GM18519 (cell line): ENCODE data around the gene C1QTNF9B.
A peak's percentile ranks its signal among the peaks of the same experiment; 100 is the strongest.
"Not testable (repeated sequence)": the region's sequence is repeated elsewhere in the genome, so short reads cannot be mapped to it uniquely, and the experiment has no call there.

ENCODE experiments used
- ATAC-seq: cut with Tn5 transposase; IDR thresholded peaks from one replicate; pipeline ENCODE4 v1.9.1; 2021; ENCODE audit warnings: mild to moderate bottlenecking, moderate library complexity; ENCODE audit not compliant: unreplicated experiment, low FRiP score

The C1QTNF9B gene

DNA sequence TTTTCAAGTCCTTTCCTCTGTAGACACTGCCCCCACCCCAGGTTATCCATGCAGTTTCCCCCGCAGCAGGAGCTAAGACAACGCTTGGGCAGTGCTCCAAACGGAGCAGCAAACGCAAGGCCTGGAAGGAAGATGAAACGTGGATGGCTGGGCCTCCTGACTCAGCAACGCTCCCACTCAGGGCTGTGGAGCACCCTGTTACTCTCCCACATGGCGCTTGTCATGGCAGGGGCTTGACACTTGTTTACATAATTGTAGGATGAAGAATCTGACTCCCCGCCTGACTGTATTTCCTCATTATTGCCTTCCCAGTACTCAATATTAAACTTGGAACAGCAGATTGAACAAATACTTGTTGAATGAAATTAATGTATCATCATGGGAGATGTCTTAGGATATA, 799 bp upstream of the C1QTNF9B start:
- ATAC-seq, result no peak

DNA sequence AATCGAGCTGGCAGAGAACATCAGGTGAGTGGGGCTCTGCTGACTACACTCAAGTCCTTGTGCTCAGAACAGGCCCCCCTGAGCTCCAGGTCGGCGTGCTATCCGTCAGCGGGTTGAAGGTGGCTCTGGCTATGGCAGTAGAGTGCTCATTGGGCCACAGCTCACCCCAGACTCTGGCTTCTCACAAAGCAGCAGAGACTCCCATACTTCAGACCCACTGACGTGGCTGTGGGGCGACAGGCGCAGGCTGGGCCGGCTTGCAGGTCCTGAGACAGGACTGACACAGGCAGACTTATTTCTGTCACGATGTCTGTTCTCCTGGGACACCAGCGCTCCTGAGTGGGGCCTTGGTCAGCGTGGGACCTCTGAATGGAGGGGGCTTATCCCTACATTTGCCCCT, 2.6 kb downstream of the C1QTNF9B start:
- ATAC-seq, result not testable (repeated sequence)

DNA sequence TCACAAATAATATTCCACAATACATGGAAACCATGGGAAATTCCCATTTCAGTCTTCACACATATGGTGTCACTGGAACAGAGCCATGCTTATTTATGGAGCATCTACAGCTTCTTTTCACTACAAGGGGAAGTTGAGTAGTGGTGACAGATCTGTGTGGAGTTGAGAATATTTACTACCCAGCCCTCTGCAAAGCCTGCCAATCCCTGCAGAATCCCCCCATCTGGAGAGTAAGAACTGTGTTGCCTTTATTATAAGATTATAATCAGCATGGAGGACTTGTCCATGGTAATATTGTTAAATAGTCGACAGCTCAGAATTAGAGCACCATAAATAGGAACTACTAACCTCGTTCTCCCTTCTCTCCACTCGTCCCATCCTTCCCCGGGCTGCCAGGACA, 3.5 kb downstream of the C1QTNF9B start:
- ATAC-seq, result not testable (repeated sequence)

DNA sequence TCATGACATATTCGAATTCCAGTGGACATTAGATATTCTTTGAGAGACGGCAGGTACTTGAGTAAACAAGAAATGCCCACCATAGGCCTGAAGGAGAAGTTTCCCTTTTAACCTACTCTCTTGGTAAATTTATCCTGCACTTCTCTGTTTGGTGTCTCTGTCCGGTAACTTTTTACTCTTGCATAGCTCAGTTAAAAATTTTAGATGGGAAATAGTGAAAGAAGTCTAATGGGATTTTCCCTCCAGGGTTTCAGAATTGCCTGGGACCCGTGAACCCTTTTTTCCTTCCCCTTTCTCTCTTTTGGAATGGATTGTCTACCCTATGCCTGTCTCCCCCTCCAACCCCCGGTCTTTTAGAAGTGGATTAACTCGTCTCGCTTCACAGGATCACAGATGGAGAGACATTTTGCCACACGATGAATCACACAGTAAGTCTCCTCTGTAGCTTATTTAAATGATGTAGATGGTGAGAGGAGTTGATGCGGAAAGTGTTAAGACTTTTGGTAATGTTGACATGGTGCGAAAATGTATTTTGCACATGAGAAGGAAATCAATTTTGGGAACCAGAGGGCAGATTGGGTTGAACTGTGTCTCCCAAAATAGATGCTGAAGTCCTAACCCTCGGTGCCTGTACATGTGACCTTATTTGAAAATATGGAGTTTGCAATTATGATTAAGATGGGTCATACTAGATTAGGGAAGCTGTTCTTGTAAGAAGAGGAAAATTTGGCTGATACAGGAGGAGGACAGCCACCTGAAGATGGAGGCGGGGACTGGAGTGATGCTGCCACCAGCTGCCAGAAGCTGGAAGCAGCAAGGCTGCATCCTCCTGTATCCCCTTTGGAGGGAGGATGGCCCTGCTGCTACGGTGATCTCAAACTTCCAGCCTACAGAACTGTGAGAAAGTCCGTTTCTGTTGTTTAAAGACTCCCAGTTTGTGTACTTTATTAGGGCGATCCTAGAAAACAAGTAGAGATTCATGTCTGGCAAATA, 7.4 kb downstream of the C1QTNF9B start:
- ATAC-seq, result peak; percentile 2

DNA sequence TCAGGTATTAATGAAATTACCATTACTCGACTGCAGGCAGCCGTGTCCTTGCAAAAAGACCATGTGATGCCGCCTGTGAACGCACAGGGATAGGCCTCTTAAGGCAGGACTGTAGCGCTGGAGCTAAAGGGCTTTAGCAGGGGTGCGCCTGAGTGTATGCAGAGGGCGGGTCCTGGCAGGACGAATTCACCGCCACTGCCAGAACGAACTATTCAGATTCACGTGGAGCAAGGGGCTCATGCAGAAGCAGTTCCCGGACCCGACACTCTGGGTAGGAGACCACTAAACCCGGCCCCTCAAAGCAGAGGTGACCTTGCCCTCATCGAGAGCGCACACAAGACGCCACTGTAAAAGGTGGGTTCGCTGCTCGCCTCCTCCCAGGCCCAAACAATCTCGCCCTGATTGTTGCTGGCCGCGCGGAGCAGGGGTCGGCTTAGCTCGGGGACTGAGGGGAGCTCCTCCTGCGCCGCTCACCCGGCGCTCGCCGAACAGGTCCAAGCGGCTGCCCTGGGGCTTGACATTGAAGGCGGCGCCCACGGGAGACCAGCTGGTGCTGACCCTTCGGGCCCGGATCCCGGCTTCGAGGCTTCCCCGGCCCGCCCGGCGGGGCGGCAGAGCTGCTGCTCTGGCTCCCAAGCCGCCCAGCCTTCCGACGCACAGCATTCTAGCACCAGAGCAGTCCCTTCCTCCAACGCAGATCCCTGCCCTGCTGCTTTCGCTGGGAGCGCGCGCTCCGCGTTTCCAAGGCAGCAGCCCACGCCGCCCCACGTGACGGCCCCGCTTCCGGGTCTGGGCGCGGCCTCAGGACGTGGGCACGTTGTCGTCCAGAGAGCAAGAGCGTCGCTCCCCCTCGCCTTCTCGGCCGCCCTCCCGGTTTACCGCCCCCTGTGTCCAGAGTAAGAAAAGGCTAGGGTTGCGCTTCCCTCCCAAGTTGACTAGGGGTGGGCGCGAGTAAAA, 8.4 kb downstream of the C1QTNF9B start, which contains the start of gene MIPEP:
Gene MIPEP (minus strand): TSS at position 743 of the 957 bp plus-strand sequence. CDS start 80 bp downstream, at position 663.
- ATAC-seq, result peak; percentile 85

DNA sequence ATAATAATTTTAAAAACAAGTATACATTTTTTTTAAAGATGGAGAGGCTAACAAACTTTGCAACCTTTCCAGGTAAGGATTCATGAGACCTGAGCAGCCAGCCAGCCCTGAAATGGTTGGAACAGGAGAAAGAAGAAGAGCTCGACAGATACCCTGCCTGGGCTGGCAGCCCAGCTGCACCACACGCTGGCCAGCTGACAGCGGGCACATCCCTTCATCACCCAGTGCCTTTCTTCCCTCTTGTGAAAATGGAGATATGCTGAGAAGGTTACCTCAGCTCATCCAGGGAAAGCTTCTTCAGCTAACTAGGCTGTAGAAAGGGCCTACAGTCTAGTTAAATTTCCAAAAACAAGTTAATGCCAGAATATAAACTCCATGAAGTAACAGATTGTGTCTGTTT, 12.9 kb downstream of the C1QTNF9B start:
- ATAC-seq, result not testable (repeated sequence)

DNA sequence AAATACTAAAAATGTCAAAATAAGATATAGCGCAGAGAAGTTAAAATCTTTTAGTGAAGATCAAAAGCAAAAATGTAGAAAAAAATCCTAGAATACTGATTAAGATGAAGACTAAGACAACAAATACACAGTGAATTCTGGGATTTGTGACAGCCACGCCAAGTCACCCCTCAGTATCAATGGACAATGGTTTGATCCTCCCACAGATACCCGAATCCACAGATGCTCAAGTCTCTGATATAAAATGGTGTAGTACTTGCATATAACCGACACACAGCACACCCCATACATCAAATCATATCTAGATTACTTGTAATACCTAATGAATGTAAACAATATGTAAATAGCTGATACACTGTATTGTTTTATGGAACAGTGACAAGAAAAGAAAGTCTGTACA, 14.0 kb downstream of the C1QTNF9B start:
- no peak for ATAC-seq

DNA sequence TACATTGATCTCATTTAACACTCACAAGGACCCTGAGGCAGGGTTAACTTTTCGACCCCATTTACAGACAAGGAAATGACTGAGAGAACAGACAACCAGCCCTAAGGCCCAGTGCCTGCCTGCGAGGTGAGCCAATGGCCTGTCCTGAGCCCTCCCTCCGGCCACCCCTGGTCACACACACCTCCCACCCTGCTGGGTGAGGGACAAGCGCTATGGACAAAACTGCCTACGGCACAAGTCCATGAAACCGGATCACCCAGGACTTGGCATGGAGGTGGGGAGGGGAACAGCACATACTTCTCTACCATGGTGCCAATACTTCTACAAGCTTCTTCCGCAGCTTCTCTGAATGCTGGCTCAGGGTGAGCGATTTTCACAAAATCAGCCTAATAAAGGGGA, 15.9 kb downstream of the C1QTNF9B start:
- not testable (repeated sequence) for ATAC-seq

DNA sequence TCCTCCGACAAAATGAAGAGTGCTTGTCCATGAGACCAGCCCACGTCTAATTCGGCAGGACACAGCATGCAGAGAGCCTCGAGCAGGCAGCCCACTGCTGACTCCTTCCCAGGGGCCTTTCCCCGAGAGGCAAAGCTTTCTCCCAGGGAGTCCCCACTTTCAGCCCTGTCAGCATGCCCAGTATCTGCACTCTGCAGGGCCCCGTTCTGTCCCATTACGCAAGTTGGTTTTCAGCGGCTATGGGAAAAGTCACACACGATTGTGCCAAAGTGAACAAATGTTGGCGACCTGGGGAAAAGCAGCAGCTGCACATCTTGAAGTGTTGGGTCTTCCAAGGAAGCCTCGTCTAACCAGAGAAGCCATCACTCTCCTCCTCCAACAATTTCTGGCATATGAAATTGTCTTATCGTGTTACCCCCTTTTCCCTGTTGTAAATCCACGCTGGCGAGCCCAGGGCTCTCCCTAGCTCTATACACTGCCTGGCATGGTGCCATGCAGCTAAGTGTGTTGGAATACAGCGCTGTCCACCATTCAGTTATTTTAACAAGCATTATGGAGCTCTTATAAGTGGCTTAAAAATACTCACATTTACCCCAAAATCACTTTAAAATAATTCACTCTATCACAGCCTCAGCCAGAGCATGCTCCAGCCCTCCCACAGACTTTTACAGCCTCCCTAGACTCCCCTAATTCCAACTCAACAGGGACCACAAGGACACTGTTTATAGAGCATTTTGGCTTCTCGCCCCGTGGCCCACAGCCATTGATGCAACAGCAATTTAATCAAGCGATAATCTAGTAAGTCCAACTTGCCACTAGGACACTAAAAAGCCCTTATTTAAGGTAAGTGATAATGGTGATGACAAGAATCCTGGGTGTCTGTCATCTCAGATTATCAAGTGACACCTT, 16.6 kb downstream of the C1QTNF9B start:
- not testable (repeated sequence) for ATAC-seq

DNA sequence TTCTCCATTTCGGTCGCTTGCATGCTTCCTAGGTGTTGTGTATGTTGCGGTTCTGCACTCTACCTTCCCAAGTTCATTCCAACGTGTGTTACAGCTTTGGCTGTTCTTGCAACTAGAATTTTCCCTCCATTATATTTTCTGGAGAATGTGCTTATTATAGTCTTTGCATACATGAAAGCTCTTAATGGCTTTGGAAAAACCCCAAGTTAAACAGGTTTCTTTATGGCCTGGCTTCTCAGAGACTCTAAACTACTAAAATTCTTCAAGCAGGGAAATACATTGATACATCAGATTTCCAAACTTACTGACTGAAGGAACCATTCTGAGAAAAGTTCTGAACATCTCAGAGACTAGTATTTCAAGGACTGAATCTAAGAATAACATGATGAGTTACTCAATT, 20.0 kb downstream of the C1QTNF9B start:
- ATAC-seq, result no peak

DNA sequence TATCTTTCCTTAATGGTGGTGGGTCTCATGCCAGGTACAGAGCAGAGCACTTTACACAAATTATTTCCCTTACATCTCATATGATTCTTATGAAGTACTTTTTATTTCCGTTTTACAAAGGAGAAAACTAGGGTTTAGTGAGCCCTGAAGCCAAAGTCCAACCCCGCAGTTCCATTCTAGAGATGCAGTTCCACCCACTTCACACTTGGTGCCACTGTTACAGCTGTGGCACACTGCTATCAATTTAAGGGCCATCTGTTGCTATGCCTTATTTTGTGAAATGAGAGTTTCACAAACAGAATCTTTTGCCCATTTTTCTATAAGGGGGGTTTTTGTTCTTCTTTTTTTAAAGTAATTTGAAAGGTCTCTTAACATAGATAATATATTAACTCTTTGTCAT, 21.0 kb downstream of the C1QTNF9B start:
- ATAC-seq, result no peak

DNA sequence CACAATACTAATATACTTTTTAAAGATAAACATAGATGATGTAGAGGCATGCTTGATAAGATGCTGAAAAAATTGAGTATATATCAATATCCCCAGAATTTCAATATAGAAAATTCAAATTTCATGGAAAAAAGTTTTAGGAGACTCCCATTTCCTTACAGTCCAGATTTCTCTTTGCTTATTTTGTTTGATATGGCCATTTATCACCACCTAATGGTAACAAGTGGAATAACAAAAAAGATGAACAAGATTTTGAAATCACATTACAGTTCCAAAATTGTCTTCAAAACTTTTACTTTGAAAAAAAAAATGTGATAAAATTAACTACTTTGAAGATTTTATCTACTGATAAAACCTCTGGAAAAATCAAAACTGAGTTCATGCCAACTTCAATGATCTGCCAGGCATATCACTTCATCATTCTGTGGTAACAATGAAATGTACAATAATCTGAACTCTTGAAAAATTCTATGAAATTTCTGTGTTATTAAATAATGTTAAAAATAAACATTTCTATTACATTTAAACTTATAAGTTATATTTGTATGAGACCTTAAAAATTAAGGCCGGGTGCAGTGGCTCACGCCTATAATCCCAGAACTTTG, 25.6 kb downstream of the C1QTNF9B start:
- no peak for ATAC-seq

DNA sequence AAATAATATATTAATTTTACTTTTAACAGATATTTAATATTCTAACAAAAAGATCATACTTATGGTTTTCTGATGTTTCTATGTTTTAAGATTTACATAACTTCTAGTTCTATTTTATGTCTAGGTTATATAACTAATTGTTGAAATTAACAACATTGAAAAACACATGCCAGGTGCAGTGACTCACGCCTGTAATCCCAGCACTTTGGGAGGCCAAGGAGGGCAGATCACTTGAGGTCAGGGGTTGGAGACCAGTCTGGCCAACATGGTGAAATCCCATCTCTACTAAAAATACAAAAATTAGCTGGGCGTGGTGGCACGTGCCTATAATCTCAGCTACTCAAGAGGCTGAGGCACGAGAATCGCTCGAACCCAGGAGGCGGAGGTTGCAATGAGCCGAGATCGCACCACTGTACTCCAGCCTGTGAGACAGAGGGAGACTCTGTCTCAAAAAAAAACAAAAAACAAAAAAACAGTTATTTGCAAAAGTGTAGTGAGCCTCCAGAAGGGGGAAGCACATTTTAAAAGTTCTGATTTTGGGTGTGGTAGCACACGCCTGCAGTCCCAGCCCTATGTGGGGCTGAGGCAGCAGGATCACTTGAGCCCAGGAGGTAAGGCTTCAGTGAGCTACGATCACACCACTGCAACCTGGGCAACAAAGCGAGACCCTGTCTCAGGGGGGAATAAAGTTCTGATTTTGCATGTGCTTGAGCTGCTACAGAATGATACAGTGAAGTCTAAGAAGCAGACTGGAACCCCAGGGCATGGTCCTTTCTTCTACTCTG, 26.8 kb downstream of the C1QTNF9B start:
- ATAC-seq, result no peak

DNA sequence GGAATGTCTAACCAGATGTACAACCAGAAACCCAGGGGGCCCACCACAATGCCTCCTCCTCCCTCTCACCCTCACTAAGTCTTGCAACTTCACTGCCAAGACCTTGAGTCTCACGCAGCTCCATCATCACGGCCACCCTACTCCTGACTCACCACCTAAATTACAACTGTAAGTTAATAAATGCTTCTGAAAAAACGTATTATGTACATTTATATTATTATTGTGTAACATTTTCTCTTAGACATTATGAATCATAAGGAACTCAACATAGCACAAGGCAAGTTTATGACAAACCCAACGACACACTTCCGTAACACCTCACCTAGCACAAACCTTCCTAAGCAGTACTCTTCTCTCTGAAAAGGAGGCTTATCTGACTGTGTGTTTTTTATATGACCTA, 28.8 kb downstream of the C1QTNF9B start:
- no peak for ATAC-seq

DNA sequence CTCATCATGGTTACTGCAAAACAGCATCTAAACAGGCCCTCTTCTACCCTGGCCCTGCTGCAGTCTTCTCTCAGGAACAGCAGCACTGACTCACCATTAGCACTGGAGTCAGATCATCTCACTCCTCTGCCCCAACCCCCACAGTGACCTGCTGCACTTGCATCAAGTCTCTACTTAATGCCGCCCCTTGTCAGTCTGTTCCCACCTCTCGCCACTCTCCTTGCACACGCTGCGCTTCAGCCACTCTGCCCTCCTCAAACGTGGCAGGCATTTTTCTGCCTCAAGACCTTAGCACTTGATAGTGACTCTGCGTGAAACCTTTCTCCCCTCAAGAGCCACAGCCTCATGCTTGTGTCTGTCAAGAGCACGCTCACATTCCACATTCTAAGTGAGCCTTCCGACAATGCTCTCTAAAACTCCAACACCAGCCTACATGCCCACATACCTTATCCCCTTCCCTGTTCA, 30.2 kb downstream of the C1QTNF9B start:
- no peak for ATAC-seq

DNA sequence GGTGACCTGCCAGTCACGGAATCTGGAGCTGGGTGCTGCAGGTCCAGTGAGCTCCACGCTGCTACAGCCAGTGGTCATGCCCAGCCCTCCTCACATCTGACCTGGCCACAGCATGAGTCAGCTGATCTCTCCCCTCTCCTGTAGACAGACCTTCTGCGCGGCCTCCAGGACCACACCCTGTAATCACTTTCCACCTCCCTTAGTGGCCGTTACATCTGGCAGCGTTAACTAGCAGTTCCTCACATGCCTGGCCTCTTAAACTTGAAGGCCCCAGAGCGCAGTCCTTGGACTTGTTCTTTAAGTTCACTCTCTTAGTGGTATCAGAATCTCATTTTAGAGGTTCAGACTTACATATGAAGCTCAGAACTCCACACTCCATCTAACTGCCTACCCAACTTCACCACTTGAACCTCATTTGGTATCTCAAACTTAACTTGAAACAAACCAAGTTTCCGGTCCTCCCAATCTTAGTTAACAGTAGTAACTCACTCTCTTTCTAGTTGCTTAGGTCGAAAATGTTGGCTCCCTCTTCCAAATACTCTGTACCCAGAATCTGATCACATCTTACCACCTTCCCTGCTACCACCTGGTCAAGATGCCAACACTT, 30.8 kb downstream of the C1QTNF9B start:
- no peak for ATAC-seq

DNA sequence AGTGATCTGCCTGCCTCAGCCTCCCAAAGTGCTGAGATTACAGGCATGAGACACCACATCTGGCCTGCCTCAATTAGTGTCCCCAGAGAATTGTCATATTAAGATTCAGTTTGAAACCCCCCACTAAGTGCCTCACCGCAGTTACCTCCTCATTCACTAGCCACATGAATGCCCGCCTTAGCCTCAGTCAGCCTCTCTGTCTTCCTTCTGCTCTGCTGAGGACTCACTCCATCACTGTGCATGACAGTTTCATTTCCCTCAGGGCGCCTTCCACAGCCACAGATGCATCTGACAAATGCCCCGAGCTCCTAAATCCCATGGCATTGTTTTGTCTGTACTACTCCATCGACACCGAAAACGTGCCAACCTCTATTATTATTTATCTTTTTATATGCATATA, 31.4 kb downstream of the C1QTNF9B start:
- ATAC-seq, result no peak

DNA sequence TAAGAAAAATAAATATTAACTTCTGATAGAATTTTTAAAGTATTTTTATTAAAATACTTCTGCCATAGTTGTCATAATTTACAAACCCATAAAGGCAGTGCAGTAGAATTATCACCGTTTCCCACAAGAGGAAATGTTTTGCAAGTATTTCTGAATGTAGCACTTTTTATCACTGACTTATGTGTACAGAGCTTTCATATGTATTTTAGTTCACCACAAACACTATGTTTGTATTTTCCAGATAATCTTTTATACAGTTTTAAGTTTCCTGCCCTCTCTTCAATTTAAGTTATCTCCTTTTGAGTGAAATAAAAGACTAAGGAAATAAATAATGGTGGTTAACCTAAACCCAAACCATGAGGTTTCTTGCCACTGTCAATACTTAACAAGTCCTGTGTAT, 32.3 kb downstream of the C1QTNF9B start:
- ATAC-seq, result no peak
